ENCODE results near the gene HOPX.
"Not testable (repeated sequence)": the region's sequence is repeated elsewhere in the genome, so short reads cannot be mapped to it uniquely, and the experiment has no call there.

HOPX gene

DNA sequence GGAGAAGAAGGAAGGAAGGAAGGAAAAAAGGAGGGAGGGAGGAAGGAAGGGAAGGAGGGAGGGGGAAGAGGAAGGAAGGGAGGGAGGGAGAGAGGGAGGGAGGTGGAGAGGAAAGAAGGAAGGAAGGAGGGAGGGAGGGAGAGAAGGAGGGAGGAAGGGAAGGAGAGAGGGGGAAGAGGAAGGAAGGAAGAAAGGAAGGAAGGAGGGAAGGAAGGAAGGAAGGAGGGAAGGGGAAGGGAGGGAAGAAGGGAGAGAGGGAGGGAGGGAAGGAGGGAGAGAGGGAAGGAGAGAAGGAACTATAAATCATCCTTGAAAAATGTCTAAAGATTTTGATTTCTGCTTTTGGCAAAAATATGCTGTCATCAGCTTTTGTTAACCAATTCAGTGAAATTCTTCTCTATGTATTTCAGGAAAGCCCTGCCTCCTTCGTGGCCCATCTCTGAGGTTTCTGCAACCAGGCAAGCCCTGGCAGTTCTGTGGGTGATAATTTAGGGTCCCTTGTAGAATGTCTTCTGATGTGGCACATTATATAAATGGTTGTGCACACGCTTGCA lies 7.1 kb upstream of the HOPX start:
- DNase-seq (ENCODE audit: low read depth in 2 of 2) = no peak

- no peak for DNase-seq (ENCODE audit: low read depth in 2 of 2)
These were observed 5.6 kb upstream of the HOPX start for GRCh38 chr4:56686537-56687231.

- no peak for DNase-seq (ENCODE audit: low read depth in 2 of 2)
These were observed 3.4 kb upstream of the HOPX start for GRCh38 chr4:56684320-56685050.

- DNase-seq (ENCODE audit: low read depth in 2 of 2) = no peak
These were observed 2.4 kb upstream of the HOPX start for GRCh38 chr4:56683455-56683854.

- no peak for DNase-seq (ENCODE audit: low read depth in 2 of 2)
These were observed 893 bp upstream of the HOPX start for GRCh38 chr4:56681853-56682525.

- no peak for DNase-seq (ENCODE audit: low read depth in 2 of 2)
These were observed 830 bp downstream of the HOPX start for GRCh38 chr4:56680266-56680665.

- no peak for DNase-seq (ENCODE audit: low read depth in 2 of 2)
These were observed 3.4 kb downstream of the HOPX start for GRCh38 chr4:56677711-56678110.

- no peak for DNase-seq (ENCODE audit: low read depth in 2 of 2)
These were observed 6.1 kb downstream of the HOPX start for GRCh38 chr4:56674984-56675383.

DNA sequence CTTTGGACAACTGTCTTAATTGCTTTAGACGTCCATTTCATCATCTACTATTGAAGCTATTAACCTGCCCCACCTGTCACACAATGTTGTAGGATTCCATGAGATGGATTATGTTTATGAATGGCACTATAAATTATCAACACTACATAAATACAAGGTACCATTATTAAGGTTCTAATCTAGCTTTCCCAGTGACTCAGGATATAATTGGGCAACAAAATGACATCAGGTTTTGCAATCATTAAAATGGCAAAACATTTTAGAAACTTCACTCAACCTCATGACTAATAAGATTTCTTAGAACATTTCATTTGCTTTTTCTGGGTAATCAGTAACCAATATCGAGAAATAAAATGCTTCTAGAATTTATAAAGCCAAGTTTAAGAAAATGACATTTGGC lies 9.2 kb downstream of the HOPX start:
- no peak for DNase-seq (ENCODE audit: low read depth in 2 of 2)

GRCh38 chr4:56671373-56671772 lies 9.7 kb downstream of the HOPX start:
- no peak for DNase-seq (ENCODE audit: low read depth in 2 of 2)

DNA sequence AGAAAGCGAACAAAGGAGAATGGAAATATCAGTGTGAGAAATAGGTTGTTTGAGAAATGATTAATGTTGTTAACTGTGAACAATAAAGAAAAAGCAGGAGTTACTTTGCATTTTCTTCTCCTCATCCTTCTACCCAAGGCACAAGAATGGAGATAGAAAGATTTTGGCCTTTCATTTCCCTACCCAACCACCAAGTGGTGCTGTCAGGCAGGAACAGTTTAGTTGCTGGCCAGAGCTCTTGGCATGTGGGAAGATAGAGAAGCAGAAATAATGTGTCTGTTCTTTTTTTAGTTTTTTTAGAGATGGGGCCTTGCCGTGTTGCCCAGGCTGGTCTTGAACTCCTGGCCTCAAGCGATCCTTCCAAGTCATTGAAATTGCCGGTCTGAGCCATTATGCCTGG lies 12.8 kb downstream of the HOPX start:
- no peak for DNase-seq (ENCODE audit: low read depth in 2 of 2)

GRCh38 chr4:56667396-56667795 lies 13.7 kb downstream of the HOPX start:
- DNase-seq (ENCODE audit: low read depth in 2 of 2) = not testable (repeated sequence)

DNA sequence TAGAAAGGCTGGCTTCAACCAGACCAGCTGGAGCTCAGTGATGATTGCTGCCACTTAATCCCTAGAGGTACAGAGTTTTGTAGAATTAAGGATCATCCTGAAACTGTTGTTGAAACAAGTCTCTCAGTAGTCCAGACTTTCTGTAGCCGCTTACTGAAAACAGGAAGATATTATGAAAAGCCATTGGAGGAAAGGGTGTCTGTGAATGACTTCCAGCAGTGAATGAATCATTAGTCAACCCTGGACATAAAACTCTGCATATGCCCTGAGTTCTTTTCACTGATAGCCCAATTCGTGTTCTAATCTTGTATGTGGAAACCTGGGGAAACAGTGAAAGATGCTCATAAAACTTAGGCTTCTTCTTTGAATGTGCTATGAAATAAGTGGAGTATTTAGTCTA lies 14.8 kb downstream of the HOPX start:
- no peak for DNase-seq (ENCODE audit: low read depth in 2 of 2)

DNA sequence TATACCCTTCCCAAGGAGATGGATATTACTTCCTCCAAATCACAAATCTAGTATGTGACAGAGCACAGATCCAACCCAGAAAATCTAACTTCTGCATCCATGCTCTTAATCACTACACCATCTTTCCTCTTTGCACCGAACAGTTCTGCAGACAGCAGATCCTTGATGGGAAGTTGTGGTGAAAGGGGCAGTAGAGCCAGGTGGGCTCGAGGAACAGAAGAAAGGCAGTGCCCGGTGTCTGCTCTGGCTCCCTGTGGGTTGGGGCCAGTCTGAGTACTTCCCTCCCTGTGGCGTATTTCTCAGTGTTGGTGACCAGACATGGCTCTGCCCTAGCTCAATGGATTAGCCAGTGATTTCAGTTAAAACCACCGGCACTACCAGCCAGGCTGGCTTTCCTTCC lies 15.3 kb downstream of the HOPX start:
- no peak for DNase-seq (ENCODE audit: low read depth in 2 of 2)

- DNase-seq (ENCODE audit: low read depth in 2 of 2) = no peak
These were observed 18.2 kb downstream of the HOPX start for GRCh38 chr4:56662782-56663468.

GRCh38 chr4:56659946-56660345 lies 21.1 kb downstream of the HOPX start:
- DNase-seq (ENCODE audit: low read depth in 2 of 2) = no peak

DNA sequence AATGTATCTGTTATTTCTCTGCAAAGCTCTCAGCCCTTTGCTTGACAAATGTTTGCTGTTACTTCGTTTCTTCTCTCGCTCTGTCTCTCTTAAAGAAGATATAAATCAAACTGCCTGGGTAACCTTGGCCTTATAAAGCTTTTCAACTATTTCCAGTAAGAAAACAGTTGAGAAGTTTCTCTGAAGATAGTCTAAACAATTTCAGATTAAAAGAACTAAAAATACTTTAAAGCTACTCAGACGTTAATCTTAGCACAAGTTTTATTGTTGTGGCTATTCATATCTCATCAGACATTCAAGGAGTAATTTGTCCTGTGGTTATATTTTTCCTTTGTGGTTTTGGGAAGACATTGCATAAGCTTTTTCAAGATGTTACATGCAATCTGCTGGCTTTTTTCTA lies 22.6 kb downstream of the HOPX start:
- DNase-seq (ENCODE audit: low read depth in 2 of 2) = no peak

- DNase-seq (ENCODE audit: low read depth in 2 of 2) = no peak
These were observed 23.3 kb downstream of the HOPX start for GRCh38 chr4:56657818-56658217.

DNA sequence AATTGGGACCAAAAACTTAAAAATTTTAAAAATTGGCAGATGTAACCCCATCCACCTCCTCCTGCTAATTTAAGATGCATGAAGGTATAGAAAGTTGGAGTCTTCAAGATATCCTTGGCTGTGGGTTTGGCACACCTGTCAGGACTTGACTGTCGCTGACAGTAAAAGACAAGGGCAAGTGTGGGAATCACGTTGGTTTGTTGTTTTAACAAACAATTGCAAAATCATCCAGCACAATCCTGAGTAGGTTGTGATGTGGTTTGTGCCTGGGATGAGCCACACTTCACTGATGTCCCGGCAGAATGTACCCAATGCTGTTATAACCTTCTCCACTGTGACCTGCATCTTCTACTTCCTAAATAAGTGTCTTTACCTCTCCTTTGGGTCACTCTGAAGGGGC lies 24.0 kb downstream of the HOPX start:
- no peak for DNase-seq (ENCODE audit: low read depth in 2 of 2)

DNA sequence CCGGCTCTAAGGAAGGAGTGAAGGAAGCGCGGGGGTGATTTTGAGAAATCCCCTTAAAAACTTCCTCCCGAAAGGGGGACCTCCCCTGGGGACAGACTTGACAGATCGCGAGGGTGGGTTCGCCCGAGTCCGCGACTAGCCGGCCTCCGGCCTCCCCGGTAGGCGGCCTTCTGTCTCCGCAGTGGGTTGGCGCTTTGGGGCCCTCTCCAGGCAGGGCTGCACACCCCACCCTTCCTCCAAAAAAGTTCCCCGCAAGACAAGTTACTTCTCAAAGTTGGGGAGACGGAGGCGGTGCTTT lies 24.8 kb downstream of the HOPX start:
- peak; percentile 53 to 59 for DNase-seq (ENCODE audit: low read depth in 2 of 2)

GRCh38 chr4:56655627-56656345 lies 25.3 kb downstream of the HOPX start:
- DNase-seq (ENCODE audit: low read depth in 2 of 2) = no peak

GRCh38 chr4:56655209-56655626 lies 25.9 kb downstream of the HOPX start:
- no peak for DNase-seq (ENCODE audit: low read depth in 2 of 2)
